K562 (cell line): Measurements from ENCODE around the gene OTUD5. TPM values are rescaled to one million over a fixed set of nuclear protein-coding genes. Genes with fewer than 3 reads are reported as not detected.

Experiments
- ADNP ChIP-seq: fragments of 200-800 bp; sonication (Bioruptor generic); IDR thresholded peaks from 2 replicates; pipeline ENCODE4 v1.6.1; 2016; ENCODE audit warnings: missing genetic modification characterization, missing compliant biosample characterization
- BRF2 ChIP-seq: IDR thresholded peaks from 3 replicates; pipeline ENCODE4 v1.6.1; 2011; ENCODE audit warnings: borderline replicate concordance, mild to moderate bottlenecking; ENCODE audit not compliant: insufficient read length, insufficient read depth
- ELF1 ChIP-seq: fragments of 200-800 bp; sonication (Bioruptor generic); IDR thresholded peaks from 2 replicates; pipeline ENCODE4 v1.6.1; 2016; ENCODE audit warnings: missing genetic modification characterization, missing compliant biosample characterization
- FOXK1 ChIP-seq: sonication (generic); formaldehyde crosslinking; IDR thresholded peaks from 2 replicates; pipeline ENCODE4 v1.8.0; 2022; ENCODE audit warnings: missing genetic modification reagents, mild to moderate bottlenecking, borderline replicate concordance
- FOXK2 ChIP-seq, 2 experiments: fragments of 450-650 bp; IDR thresholded peaks in 1 of 2; conservative IDR thresholded peaks in 1 of 2; 2 replicates each; pipeline ENCODE4 v1.6.1; 2016; ENCODE audit warnings: low read depth in 2 of 2, mild to moderate bottlenecking in 1 of 2
- GTF3C2 ChIP-seq: IDR thresholded peaks from 3 replicates; pipeline ENCODE4 v1.6.1; 2011; ENCODE audit warnings: borderline replicate concordance, mild to moderate bottlenecking, moderate library complexity; ENCODE audit not compliant: insufficient read length; ENCODE audit errors: extremely low read depth
- HDGF ChIP-seq: fragments of 450-650 bp; IDR thresholded peaks from 2 replicates; pipeline ENCODE4 v1.6.1; 2016
- HIVEP1 ChIP-seq: fragments of 250-450 bp; sonication (Bioruptor Pico); IDR thresholded peaks from 2 replicates; pipeline ENCODE4 v1.4.0; 2020; ENCODE audit warnings: mild to moderate bottlenecking
- IRF2 ChIP-seq: sonication (generic); formaldehyde crosslinking; IDR thresholded peaks from 2 replicates; pipeline ENCODE4 v1.8.1; 2022; ENCODE audit warnings: mild to moderate bottlenecking, missing genetic modification reagents
- MEF2A ChIP-seq: IDR thresholded peaks from 2 replicates; pipeline ENCODE4 v1.6.1; 2011; ENCODE audit warnings: low read depth, mild to moderate bottlenecking, low read length, moderate library complexity; ENCODE audit not compliant: control insufficient read depth
- RCOR1 ChIP-seq, 2 experiments: IDR thresholded peaks; 2 replicates each; pipeline ENCODE4 v1.6.1; 2012; ENCODE audit warnings: low read depth in 2 of 2, low read length in 2 of 2, borderline replicate concordance in 1 of 2, improper control_type of control experiment in 1 of 2
- TCF3 ChIP-seq: sonication (generic); formaldehyde crosslinking; IDR thresholded peaks from 2 replicates; pipeline ENCODE4 v1.4.0; 2020; ENCODE audit warnings: mild to moderate bottlenecking, missing genetic modification reagents
- ZKSCAN1 ChIP-seq: fragments of 150-350 bp; IDR thresholded peaks from 2 replicates; pipeline ENCODE4 v1.6.1; 2016; ENCODE audit warnings: low read depth, low read length
- ZNF583 ChIP-seq: fragments of 250-450 bp; sonication (Bioruptor Pico); IDR thresholded peaks from 2 replicates; pipeline ENCODE4 v1.4.0; 2020
- polyA plus RNA-seq, 8 experiments: library from polyadenylated mRNA; depleted of rRNA in 4 of 8; stranded (reverse) in 5 of 8; unstranded in 3 of 8; fragments of >200 nt; fragmentation: Nextera tagmentation in 2 of 8; fragmentation: Illumina TruSeq in 1 of 8; extraction: Ambion mirVana in 2 of 8; extraction: Trizol in 1 of 8; gene quantifications; 2 replicates each; pipeline versions ENCODE4 v1.2.1 to v1.2.3, GENCODE V29; 2011 to 2014; ENCODE audit warnings: inconsistent platforms in 1 of 8, missing spikeins in 1 of 8
- total RNA-seq, 7 experiments: library from RNA; depleted of rRNA in 6 of 7; stranded (reverse); fragments of >200 nt in 6 of 7; fragmentation: Illumina TruSeq in 2 of 7; extraction: Trizol in 2 of 7; gene quantifications; 2 replicates each; pipeline versions ENCODE4 v1.2.1 to v1.2.3, GENCODE V29; 2011 to 2021; ENCODE audit warnings: low replicate concordance in 1 of 7
- TF ChIP-seq, protein P1 (sequence below): sonication (generic); formaldehyde crosslinking; IDR thresholded peaks from 2 replicates; pipeline ENCODE4 v1.8.0; 2023; ENCODE audit warnings: missing genetic modification reagents, mild to moderate bottlenecking, borderline replicate concordance

The OTUD5 gene
- total and polyA plus RNA-seq, 9 of the 15 experiments (the other 6 are each of a cell fraction or from before 2014, with no cell fraction given) = 3.6 to 102 (median 59.0) TPM

DNA sequence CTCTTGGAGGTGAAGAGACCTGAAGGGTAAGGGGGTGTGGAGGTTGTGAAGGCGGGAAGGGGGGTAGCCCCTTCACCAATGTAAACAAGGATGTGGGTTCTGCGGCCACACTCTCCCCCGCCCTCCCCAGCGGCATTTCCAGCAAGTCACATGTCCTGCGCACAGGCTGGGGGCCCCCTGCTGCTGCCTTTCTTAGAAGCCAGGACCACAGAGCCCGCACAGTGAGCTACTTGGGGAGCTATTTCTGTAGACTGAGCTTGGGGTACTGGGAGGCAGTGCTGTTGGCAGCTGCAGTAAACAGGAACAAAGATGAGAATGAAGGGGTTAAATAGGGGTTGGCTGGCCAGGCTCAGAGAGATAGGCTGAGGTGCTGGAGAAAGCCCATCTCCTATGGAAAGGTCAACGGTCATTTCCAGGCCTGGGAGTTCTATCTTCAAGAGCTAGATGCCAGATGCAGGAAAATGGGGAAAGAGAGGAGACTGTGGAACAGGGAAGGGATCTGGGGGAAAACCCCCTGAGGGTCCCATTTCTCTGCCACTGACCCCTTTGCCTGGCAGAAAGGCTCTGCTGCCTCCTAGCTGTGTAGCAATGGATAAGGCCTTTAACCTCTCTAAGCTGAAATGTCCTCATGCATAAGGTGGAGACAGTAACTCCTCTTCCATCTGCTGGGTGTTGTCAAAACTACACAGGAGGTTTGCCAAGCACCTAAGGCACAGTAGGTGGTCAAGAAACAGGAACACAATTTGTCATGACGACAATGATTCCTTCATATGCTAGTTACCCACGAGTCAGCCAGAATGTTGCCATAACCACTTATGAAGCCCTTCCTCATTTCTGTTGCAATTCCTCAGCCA lies 20.1 kb downstream of the OTUD5 start (continued):
- TF ChIP-seq BRF2 = no peak
- no peak; the same call in 1 of the 2 replicates for TF ChIP-seq ZNF583
- TF ChIP-seq, protein P1, sequence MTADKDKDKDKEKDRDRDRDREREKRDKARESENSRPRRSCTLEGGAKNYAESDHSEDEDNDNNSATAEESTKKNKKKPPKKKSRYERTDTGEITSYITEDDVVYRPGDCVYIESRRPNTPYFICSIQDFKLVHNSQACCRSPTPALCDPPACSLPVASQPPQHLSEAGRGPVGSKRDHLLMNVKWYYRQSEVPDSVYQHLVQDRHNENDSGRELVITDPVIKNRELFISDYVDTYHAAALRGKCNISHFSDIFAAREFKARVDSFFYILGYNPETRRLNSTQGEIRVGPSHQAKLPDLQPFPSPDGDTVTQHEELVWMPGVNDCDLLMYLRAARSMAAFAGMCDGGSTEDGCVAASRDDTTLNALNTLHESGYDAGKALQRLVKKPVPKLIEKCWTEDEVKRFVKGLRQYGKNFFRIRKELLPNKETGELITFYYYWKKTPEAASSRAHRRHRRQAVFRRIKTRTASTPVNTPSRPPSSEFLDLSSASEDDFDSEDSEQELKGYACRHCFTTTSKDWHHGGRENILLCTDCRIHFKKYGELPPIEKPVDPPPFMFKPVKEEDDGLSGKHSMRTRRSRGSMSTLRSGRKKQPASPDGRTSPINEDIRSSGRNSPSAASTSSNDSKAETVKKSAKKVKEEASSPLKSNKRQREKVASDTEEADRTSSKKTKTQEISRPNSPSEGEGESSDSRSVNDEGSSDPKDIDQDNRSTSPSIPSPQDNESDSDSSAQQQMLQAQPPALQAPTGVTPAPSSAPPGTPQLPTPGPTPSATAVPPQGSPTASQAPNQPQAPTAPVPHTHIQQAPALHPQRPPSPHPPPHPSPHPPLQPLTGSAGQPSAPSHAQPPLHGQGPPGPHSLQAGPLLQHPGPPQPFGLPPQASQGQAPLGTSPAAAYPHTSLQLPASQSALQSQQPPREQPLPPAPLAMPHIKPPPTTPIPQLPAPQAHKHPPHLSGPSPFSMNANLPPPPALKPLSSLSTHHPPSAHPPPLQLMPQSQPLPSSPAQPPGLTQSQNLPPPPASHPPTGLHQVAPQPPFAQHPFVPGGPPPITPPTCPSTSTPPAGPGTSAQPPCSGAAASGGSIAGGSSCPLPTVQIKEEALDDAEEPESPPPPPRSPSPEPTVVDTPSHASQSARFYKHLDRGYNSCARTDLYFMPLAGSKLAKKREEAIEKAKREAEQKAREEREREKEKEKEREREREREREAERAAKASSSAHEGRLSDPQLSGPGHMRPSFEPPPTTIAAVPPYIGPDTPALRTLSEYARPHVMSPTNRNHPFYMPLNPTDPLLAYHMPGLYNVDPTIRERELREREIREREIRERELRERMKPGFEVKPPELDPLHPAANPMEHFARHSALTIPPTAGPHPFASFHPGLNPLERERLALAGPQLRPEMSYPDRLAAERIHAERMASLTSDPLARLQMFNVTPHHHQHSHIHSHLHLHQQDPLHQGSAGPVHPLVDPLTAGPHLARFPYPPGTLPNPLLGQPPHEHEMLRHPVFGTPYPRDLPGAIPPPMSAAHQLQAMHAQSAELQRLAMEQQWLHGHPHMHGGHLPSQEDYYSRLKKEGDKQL = no peak
- peak; percentile 95 for TF ChIP-seq FOXK2 (conservative IDR thresholded peaks at IDR 0.05 in 1 of 2, IDR thresholded peaks at IDR 0.05 in 1 of 2; ENCODE audit: low read depth in 2 of 2)
- TF ChIP-seq ZKSCAN1 = peak; percentile 80; the same call in 1 of the 2 replicates
- no peak for TF ChIP-seq IRF2 (CRISPR knock-in tag)
- TF ChIP-seq RCOR1 (IDR thresholded peaks at IDR 0.05; ENCODE audit: borderline replicate concordance in 1 of 2, low read depth in 2 of 2, low read length in 2 of 2) = peak in 1 of 2 experiments; percentile 78; a peak in 2 of 4 replicates
- TF ChIP-seq MEF2A = no peak
- 0 out of 2 replicates have a peak, but pooled peaks have one; percentile 21 for TF ChIP-seq HIVEP1
- TF ChIP-seq GTF3C2 = no peak
- no peak for TF ChIP-seq ADNP (tag)
- TF ChIP-seq FOXK1 (CRISPR knock-in tag) = peak; percentile 98
- TF ChIP-seq HDGF = no peak
- TF ChIP-seq TCF3 (CRISPR knock-in tag) = peak; percentile 76
- peak; percentile 50; the same call in 1 of the 2 replicates for TF ChIP-seq ELF1 (tag)
